Ammon's horn (tissue), 1 donor: ENCODE measurements around the gene CDH16.

Experiments used
- DNase-seq: peaks from one replicate; pipeline ENCODE4 v3.0.0-alpha.2; 2016; ENCODE audit warnings: low spot score

Gene CDH16

DNA sequence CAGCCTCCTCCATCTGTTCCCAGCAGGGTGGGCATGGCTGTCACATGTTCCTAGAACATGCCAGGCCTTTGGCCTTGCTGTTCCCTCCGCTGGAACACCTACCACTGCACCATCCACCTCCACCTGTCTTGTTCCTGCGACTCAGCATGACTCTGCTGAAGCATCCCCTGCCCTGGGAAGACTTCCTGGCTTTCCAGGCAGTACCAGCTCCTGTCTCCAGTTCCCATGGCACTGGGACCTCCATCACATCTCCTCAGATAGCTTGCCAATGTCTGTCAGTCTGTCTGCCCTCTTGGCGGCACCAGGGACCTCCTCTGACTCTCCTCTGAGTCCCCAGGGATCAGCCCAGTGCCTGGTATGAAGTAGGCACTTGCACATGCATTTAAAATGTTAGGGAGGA lies 22.7 kb downstream of the CDH16 start:
- no peak for DNase-seq

DNA sequence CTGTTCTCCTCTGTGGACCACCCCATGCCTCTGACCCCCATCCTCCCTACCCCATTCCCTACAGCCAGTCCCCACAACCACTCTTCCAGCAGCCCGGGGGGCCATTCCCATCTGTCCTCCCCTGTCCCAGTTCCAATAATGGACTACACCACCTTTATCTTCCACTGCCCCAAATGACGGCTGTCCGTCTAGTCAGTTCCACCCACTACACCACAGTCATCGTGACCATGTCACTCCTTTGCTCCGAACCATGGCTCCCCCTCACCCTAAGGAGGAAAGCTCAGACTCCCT lies 23.1 kb downstream of the CDH16 start:
- DNase-seq = no peak

DNA sequence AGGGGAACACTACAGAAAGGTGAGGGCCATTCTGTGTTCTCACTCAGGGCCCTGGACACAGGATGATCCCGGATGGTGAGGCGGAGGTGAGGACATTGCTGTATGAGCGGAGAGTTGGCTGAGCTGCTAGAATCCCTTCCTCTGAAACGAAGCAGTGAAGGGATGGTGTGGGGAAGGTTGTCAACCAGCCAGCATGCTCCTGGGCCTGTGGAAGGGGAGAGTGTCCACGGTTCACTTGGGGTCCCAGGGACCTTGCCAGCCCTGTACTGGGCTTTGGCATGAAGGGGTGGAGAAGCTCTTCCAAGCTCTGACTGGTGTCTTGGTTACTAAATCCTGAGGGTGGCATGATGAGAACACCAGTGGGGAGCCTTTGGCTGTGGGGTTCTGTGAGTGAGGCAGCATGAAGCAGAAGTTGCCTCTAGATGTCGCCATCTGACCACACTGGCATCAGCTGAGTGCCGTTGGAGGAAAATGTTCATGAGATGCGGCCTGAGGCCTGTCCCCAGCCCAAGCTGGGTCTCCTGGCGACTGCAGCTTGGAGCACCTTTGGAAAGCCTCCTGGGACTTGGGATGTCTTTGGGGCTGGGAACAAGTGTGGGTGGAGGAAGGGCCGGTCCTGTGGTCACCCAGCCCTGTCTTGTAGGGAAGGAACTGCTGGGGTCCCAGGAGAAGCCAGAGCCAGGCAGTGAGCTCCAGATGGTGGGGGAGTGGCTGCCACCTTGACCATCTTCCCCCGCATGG lies 23.6 kb downstream of the CDH16 start:
- DNase-seq = peak; percentile 93

DNA sequence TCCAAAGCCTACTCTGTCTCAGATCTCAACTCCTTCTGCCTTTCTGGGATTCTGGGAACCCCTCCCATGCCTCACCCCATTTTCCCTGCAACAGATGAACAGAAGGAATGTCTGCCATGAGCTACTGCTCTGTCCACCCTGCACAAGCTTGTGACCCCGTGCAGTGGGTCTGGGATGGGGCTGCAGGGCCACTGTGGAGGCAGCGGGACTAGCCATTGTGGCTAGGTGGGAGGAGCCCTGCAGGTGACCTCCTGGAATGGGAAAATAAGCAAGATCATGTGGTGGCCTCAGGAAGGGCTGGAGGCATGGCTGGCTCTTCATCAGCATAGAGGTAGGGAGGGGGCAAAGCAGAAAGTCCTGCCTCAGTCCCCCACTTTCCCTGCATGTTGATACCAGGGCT lies 24.6 kb downstream of the CDH16 start:
- no peak for DNase-seq

DNA sequence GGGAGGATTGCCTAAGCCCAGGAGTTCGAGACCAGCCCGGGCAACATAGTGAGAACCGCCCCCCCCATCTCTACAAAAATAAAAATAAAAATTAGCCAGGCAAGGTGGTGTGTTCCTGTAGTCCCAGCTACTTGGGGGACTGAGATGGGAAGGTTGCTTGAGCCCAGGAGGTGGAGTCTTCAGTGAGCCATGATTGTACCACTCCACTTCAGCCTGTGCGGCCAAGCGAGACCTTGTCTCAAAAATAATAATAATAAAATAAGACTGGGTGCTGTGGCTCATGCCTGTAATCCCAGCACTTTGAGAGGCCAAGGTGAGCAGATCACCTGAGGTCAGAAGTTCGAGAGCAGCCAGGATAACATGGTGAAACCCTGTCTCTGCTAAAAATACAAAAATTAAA lies 26.9 kb downstream of the CDH16 start:
- no peak for DNase-seq

DNA sequence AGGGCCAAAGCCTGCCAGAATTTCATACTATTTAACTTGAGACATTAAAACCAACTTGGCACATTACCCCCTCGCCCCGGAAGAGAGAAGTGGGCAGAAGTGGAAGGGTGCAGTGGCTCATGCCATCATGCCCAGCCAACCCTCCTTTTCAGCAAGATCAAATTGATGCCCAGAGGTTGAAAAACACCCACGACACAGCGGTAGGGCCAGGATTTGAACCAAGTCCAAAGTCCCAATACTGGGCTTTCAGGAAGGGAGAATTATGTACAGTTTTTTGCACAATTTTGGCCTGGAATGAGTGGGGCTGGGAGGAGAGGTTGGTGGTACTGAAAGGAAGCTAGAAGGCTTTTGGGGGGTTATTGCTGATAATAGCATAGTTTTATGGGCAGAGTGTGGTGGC lies 27.3 kb downstream of the CDH16 start:
- DNase-seq = no peak

DNA sequence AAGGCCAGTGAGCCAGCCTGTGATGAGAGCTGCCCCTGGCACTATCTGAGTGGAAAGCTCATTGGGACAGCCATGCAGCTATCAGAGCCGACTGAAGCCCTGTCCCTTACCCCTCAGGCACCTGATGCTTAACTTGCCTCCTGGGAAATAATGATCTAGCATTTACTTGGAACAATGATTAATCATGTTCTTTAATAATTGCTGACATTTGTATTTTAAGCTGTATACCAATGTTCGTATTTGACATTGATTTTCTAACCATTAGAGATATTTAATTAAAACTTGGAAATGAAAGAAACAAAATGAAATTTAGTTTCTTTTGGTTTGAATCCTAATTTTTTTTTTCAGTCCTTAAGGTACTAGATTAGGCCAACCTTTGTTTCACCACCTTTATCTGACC lies 27.9 kb downstream of the CDH16 start:
- no peak for DNase-seq

DNA sequence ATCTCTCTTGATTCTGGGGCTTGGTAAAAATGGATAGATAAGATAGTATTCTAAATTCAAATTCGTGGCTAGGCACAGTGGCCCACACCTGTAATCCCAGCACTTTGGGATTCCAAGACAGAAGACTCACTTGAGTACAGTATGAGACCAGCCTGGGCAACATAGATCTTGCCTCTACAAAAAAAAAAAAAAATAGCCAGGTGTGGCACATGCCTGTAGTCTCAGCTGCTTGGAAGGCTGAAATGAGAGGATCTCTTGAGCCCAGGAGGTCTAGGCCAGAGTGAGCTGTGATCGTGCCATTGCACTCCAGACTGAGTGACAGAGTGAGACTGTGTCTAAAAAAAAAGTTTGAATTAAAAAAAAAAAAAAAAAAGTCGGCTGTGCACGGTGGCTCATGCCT lies 29.1 kb downstream of the CDH16 start:
- DNase-seq = no peak

DNA sequence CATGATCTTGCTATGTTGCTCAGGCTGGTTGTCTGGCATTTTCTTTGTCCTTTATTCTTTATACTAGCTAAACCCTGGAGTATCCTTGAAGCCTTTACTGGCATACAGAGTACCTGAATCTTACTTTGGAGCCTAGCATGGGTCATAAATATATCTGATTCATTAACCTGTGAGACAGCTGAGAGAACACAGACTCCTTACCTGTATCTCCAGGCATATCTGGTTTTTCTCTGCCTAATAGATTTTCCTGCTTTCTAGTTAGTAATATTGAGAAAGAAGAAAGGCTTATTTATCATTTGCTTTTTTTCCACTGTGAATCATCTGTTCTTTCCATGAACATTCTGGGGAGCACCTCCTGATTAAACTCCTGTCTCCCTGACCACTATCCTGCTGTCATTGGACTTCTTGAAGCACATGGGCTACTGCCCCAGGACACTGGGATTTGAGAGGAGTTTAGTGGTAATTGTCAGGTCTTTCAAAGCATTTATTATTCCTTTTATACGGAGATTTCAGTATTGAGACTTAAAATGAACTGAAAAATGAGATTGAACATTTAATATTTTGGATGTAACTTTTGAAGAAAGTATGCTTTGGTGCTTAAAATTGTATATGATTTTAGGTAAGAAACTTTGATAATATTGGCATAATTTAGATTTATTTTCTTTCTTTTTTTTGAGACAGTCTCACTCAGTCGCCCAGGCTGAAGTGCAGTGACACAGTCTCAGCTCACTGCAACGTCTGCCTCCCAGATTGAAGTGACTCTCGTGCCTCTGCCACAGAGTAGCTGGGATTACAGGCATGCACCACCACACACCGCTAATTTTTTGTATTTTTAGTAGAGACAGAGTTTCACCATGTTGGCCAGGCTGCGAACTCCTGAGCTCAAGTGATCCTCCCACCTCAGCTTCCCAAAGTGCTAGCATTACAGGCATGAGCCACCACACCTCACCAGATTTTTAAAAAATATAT lies 29.8 kb downstream of the CDH16 start:
- no peak for DNase-seq

DNA sequence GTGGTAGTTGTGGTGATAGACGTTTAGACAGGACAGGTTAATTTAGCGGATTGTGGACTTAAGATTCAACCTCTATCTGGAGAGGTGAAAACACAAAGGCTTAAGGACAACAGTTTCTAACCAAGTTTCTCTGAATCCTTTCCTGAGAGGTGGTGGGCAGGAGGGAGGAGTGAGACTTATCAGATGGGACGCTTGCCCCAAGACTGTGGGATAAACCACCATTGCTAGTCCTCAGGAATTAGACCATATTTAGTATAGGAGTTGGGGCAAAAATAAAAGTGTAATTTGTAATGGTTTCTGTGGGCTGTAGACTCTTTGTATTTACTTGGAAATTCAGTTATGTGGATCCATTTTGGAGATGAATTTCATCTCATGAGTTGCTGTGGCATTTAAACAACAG lies 31.8 kb downstream of the CDH16 start:
- no peak for DNase-seq

DNA sequence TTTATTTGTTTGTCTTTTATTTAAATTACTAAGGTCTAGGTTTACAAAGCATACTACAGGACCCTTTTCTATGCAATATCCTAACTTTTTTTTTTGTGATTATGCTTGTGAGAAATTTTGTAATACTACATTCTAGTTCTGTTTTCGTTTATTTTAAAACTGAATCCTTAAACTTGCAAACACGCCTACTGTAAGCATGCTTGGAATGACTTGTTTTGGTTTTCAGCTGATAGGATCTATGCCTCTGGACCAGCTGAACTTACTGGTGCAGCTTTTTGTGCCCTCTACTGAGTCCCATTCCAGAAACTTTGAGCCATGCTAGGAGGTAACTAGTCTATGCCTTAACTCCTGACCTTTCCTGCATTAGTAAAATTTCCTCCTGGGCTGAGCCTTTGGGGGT lies 32.4 kb downstream of the CDH16 start:
- no peak for DNase-seq

DNA sequence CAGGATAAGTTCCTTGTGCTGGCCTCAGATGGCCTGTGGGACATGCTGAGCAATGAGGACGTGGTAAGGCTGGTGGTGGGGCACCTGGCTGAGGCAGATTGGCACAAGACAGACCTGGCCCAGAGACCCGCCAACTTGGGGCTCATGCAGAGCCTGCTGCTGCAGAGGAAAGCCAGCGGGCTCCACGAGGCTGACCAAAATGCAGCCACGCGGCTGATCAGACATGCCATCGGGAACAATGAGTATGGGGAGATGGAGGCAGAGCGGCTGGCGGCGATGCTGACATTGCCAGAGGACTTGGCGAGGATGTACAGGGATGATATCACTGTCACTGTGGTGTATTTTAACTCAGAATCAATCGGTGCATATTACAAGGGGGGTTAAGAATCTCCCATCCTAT lies 33.2 kb downstream of the CDH16 start:
- DNase-seq = no peak

DNA sequence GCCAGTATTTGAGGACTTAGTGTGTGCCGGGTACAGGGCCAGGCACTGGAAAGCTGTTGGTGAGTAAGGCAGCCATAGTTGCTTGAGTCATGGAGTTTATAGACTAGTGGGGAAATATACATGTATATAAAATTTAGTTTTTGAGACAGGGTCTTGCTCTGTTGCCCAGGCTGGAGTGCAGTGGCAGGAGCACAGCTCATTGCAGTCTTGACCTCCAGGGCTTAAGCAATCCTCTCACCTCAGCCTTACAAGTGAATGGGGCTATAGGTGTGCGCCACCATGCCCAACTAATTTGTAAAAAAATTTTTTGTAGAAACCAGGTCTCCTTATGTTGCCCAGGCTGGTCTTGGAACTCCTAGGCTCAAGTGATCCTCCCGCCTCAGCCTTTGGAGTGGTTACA lies 36.0 kb downstream of the CDH16 start:
- DNase-seq = no peak

DNA sequence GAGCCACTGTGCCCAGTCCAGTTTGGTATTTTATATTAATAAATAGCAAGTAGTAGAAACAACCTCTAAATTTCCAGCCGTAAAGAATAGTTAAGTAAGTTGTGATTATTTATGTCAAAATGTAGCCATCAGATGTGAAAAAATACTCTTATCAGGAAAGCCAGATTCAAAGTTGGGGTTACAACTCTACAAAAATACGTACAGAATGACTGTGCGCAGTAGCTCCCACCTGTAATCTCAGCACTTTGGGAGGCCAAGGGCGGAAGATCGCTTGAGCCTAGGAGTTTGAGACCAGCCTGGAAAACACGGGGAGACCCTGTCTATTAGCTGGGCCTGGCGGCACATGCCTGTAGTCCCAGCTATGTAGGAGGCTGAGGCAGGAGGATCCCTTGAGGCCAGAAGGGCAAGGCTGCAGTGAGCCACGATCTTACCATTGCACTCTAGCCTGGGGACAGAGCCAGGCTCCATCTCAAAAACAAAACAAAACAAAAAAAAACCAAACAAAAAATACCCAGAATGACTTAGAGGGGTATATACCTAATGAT lies 36.6 kb downstream of the CDH16 start:
- no peak for DNase-seq

DNA sequence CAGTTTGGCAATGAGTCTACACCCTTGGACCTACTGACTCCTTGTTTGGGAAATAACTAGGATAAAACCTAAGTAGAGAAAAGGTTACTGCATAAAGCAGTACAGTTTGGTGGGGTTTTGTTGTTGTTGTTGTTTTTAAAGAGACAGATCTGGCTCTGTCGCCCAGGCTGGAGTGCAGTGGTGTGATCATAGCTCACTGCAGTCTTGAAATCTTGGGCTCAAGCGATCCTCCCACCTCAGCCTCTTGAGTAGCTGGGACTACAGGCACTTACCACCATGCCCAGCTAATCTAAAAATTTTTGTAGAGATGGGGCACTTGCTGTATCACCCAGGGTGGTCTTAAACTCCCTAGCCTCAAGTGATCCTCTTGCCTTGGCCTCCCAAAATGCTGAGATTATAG lies 37.1 kb downstream of the CDH16 start:
- no peak for DNase-seq

DNA sequence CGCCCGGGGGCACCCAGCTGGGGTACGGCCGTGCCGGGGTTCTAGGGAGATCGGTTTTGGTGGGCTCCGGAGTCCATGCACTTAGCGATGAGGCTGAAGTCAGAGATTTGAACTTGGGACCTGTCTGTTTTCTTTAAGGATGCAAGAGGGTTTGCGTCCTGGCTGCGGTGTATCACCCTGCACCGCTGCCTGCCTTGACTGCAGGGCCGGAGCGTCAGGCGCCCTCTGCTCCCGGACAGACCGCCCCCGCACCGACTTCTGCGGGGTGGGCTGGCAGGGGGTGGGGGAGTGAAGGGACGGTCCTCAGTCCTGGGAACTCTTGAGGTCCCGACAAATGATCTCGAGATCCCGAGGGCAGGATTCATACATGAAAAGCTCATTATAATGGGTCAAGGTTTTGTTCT lies 37.7 kb downstream of the CDH16 start:
- no peak for DNase-seq

DNA sequence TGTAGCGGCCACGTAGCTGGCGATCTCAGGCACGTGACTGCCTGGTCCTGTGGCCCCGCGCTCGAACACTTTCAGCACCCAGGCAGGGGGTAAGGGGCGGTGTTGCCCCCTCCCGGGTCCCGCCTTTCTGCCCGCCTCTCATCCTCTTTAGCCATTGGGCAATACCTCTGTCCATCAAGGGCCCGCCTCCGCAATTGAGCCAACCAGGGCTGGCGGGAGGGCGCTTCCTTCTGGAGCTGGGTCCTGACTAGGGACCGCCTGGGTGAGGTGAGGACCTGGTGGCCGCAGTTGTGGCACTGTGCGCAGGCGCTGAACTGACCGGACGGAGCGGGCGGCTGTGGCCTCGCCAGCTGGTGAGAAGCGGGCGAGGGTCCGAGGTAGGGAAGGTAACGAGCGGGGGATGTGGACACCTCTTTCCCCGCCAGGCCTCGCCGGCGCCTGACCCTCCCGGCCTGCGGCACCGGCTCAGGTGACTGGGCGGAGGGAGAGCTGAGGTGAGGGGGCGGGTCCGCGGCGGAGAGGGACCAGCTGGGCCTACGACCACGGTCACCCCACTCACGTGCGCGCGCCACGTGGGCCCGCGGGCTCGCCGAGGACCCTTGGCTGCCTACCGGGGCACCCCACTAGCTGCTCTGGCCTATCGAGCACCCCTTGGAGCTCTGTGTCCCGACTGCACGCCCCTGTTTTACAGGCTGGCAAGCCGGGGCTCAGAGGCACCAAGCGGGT lies 38.2 kb downstream of the CDH16 start, which contains the start of gene PDP2:
Gene PDP2 (plus strand): TSS at position 228 of the 726 bp plus-strand sequence. CDS start 3,770 bp downstream, outside the sequence.
- DNase-seq = peak; percentile 96

DNA sequence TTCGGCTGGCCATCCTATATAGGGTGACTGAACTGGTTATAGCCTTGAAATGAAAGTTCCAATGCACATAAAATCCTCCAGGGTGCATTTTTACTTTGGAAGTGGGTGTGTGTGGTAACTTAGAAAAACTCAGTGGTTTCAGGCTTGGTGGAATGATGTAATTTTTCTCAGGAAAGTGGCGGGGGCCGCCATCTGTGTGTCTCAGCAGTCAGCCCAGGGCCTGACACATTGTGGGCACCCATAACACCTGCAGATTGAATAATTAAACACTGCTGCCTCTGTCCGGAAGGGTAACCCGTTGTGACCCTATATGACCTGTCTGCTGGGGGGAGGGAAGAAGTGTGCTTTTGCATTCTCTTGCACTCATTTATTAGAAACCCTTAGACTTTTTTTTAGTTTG lies 40.6 kb downstream of the CDH16 start:
- no peak for DNase-seq

DNA sequence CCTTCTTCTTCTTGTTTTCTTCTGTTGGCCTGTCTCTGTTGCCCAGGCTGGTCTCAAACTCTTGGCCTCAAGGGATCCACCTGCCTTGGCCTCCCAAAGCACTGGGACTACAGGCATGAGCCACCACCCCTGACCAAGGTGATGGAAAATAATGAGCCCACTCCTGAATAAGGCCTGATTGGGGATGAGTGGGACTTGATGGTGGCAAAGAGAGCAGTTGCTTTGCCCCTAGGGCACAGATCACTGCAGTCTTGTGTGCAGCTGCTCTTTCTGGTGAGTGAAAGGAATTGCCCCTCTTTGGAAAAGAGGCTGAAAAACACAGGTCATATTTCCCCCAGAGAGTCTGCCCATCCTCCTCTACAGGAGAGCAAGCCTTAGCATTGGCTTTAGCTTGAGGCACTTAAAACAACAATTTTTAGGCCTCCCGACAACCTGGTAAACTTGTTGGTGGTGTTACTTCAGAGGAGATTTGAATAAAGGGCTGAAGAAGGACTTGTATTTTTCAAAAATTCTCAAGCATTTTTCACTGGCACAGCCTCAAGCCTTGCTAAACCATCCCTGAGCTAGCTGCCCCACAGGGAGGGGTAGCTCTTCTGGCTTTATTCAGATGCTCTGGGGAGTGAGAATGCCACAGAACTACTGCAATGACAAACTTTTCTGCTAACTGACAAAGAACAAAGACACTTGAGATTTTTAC lies 44.5 kb downstream of the CDH16 start:
- no peak for DNase-seq

DNA sequence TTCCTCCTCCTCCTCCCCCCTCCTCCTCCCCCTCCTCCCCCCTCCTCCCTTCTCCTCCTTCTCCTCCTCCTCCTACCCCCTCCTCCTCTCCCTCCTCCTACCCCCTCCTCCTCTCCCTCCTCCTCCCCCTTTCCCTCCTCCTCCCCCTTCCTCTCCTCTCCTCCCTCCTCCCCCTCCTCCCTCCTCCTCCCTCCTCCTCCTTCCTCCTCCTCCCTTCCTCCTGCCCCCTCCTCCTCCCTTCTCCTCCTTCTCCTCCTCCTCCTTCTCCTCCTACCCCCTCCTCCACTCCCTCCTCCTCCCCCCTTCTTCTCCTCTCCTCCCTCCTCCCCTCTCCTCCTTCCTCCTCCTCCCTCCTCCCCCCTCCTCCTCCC lies 45.0 kb downstream of the CDH16 start:
- no peak for DNase-seq

DNA sequence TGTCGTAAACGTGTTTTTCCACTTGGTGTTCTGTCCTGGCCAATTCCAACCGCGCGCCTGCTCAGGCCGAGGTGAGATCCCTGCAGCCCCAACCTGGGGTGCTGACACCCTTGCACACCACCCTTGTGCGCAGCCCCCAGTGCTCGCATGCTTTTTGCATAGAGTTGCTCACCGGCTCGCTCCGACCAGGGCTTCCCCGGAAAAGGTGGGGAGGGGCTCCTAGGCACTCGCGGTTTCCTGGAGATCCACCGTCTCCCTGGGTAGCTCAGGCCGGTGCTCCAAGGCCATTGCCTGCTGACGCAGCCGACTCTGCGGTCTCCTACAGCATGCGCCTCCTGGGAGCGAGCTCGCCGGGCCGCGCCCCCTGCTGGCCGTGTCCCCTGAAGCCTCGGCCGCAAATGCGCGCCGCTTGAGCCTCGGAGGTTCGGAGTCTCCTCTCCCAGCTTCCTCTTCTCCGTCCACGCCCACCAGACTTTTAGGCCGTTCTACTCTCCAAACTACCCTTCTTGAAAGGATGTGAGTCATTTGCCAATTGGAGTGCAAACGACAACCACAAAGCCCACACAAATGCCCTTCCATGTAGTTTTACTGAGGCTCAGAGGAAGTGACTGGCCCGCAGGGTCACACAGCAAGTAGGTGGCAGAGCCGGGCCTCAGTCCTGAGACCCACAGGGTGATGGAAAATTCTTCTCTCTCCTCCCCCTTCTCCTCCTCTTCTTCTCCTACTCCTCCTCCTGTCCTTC lies 45.6 kb downstream of the CDH16 start:
- DNase-seq = peak; percentile 93
